Fibroblast of mammary gland (primary cell): ENCODE results near the gene UBXN4.

Experiments used
- DNase-seq: peaks from one replicate; pipeline ENCODE4 v3.0.0-alpha.2; 2010; ENCODE audit warnings: low read depth
- H3K4me3 ChIP-seq: 2 replicates; pipeline ENCODE4 v1.5.1; 2011; ENCODE audit warnings: low read depth, mild to moderate bottlenecking, low read length, moderate library complexity; ENCODE audit not compliant: control insufficient read depth
- TF ChIP-seq, protein P1 (sequence below): conservative IDR thresholded peaks from 2 replicates; pipeline ENCODE4 v1.5.1; 2011; ENCODE audit warnings: low read depth, low read length, inconsistent platforms; ENCODE audit not compliant: control insufficient read depth, insufficient read depth

Gene UBXN4

DNA sequence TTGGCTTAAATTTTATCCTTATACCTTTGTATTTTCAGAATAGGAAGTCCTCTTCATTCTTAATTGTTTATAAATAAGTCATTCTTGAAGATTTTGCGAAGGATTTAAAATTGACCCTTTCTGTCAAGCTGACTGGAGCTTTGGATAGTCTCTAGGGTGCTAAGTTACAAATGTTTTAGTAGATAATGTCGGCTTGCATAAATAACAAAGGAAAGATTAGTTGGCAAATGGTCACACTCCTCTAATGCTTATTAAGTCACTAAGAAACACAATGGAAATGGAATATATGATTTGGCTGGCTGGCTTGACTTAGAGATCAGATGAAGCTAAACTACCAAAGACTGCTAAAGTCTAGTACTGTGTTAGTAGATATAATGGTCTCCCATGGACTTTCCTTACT is 40.6 kb downstream of the UBXN4 start:
- TF ChIP-seq, protein P1, sequence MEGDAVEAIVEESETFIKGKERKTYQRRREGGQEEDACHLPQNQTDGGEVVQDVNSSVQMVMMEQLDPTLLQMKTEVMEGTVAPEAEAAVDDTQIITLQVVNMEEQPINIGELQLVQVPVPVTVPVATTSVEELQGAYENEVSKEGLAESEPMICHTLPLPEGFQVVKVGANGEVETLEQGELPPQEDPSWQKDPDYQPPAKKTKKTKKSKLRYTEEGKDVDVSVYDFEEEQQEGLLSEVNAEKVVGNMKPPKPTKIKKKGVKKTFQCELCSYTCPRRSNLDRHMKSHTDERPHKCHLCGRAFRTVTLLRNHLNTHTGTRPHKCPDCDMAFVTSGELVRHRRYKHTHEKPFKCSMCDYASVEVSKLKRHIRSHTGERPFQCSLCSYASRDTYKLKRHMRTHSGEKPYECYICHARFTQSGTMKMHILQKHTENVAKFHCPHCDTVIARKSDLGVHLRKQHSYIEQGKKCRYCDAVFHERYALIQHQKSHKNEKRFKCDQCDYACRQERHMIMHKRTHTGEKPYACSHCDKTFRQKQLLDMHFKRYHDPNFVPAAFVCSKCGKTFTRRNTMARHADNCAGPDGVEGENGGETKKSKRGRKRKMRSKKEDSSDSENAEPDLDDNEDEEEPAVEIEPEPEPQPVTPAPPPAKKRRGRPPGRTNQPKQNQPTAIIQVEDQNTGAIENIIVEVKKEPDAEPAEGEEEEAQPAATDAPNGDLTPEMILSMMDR = no peak
- H3K4me3 ChIP-seq = no peak overlapping the region
- no peak for DNase-seq

DNA sequence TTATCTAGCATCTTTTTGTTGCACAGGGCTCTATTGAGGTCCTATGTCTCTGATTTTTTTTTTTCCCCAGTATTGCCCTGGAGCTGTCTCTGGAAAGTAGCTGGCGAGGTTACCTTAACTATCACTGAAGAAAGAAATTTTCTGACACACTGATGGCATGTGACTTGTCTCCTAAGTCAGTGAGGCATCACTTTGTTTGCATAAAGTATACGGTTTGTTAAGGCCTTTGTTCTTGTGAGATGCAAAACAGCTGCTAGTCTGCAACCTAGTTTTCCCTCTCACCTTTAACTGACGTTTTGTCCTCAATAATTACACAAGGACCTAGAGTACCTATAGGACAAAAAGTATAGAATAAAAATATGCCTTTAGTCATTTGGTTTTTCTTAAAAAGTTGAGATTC is 41.8 kb downstream of the UBXN4 start:
- TF ChIP-seq, protein P1 = no peak

GRCh38 chr2:135785032-135785431 is 43.4 kb downstream of the UBXN4 start:
- TF ChIP-seq, protein P1 = peak; percentile 23
- no peak for DNase-seq
- no peak overlapping the region for H3K4me3 ChIP-seq

More for the DNA sequence above, 41.8 kb downstream of the UBXN4 start:
- no peak overlapping the region for H3K4me3 ChIP-seq
- DNase-seq = no peak

GRCh38 chr2:135786823-135787222 is 45.2 kb downstream of the UBXN4 start:
- H3K4me3 ChIP-seq = no peak overlapping the region
- DNase-seq = peak; percentile 84
- TF ChIP-seq, protein P1 = no peak

DNA sequence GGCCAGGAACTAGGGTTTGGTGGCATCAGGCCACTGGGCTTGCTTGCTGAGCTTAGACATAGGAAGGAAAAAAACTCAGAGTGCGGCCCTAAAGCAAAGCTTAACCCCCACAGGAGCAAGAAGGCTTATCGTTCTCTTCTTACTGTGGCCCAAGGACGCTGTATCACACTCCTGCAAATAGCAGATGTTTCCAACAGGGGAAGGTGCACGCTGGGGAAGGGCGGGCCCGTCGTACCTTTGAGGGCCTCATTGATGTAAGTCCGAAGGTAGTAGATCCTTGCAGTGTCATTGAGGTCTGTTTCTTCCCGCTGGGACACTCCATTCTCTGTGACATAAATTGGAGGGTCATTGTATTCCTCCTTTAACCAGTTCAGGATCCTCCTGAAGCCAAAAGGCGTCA is 48.8 kb downstream of the UBXN4 start:
- TF ChIP-seq, protein P1 = no peak
- no peak for DNase-seq
- no peak overlapping the region for H3K4me3 ChIP-seq

DNA sequence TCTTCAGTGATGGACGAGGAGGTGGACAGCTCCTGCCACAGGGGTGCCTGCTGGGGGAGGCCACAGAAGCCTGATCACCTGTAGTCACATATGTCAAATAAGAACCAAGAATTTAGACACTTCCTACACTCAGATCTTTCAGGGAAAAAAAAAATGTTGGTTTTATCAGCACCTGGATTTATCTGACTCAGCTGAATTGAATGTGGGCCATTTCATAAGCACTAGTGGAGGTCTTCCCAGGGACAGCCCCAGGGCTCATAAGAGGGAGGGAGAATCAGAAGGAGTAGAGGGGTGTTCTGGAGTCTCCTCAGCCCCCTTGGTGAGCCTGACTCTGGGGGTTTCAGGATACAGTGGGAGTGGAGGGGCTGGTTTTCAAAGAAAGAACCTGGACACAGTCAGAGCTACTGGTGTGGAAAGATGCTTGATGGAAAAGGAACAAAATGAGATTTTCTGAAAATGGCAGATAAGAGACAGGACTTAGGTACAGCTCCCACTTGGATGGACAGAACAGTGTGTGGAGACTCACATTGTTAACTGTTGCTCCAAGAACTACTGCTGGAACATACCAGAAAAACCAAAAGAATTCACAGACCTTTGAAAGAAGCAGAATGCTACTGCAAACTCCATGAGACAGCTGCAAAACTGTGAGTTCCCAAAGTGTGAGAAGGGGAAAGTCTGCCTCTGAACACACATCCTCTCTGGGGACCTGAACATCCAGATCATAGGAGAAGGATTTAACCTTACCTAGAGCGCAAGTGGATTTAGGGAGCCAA is 49.9 kb downstream of the UBXN4 start:
- H3K4me3 ChIP-seq = no peak overlapping the region
- DNase-seq = peak; percentile 26
- TF ChIP-seq, protein P1 = no peak
